HCT116 (cell line): Measurements from ENCODE around the gene MZT2A.

ENCODE experiments used
- CBX3 ChIP-seq: IDR thresholded peaks from 2 replicates; pipeline ENCODE4 v1.6.1; 2012; ENCODE audit warnings: low read depth
- CEBPB ChIP-seq: IDR thresholded peaks from 2 replicates; pipeline ENCODE4 v1.6.1; 2012; ENCODE audit warnings: low read depth
- EZH2 ChIP-seq: fragments of 200-600 bp; sonication (generic); IDR thresholded peaks from 2 replicates; pipeline ENCODE4 v1.6.1; 2017; ENCODE audit warnings: antibody characterized with exemption, mixed run types
- EZH2phosphoT487 ChIP-seq: fragments of 200-600 bp; IDR thresholded peaks from 2 replicates; pipeline ENCODE4 v1.6.1; 2018; ENCODE audit warnings: antibody characterized with exemption, borderline replicate concordance
- JUND ChIP-seq: IDR thresholded peaks from 2 replicates; pipeline ENCODE4 v1.6.1; 2012
- POLR2A ChIP-seq: IDR thresholded peaks from 2 replicates; pipeline ENCODE4 v1.7.0; 2011; ENCODE audit warnings: borderline replicate concordance; ENCODE audit not compliant: insufficient read depth, insufficient read length; ENCODE audit errors: extremely low read depth
- POLR2AphosphoS5 ChIP-seq: IDR thresholded peaks from 2 replicates; pipeline ENCODE4 v1.6.1; 2011; ENCODE audit warnings: mild to moderate bottlenecking, low read depth, low read length, moderate library complexity
- RAD21 ChIP-seq: IDR thresholded peaks from 2 replicates; pipeline ENCODE4 v1.6.1; 2012; ENCODE audit warnings: low read depth, mild to moderate bottlenecking
- SIN3A ChIP-seq: IDR thresholded peaks from 2 replicates; pipeline ENCODE4 v1.6.1; 2012; ENCODE audit warnings: low read depth
- SRF ChIP-seq: IDR thresholded peaks from 2 replicates; pipeline ENCODE4 v1.6.1; 2012; ENCODE audit warnings: low read depth
- YY1 ChIP-seq: IDR thresholded peaks from 2 replicates; pipeline ENCODE4 v1.6.1; 2011; ENCODE audit warnings: low read length, low read depth, moderate library complexity, mild to moderate bottlenecking; ENCODE audit not compliant: insufficient replicate concordance; ENCODE audit errors: extremely low read depth
- TF ChIP-seq, protein P1 (sequence below), 3 experiments: fragments of 200-600 bp in 1 of 3; sonication (generic) in 1 of 3; IDR thresholded peaks in 2 of 3; conservative IDR thresholded peaks in 1 of 3; 2 replicates each; pipeline ENCODE4 v1.5.1; 2012 to 2017; ENCODE audit warnings: low read depth in 2 of 3, low read length in 2 of 3, antibody characterized with exemption in 1 of 3, borderline replicate concordance in 1 of 3, control low read depth in 1 of 3, mild to moderate bottlenecking in 1 of 3, mixed read lengths in 1 of 3, mixed run types in 1 of 3, moderate library complexity in 1 of 3; ENCODE audit not compliant: insufficient read depth in 1 of 3
- TF ChIP-seq, protein P2 (sequence below): IDR thresholded peaks from 2 replicates; pipeline ENCODE4 v1.6.1; 2012

DNA sequence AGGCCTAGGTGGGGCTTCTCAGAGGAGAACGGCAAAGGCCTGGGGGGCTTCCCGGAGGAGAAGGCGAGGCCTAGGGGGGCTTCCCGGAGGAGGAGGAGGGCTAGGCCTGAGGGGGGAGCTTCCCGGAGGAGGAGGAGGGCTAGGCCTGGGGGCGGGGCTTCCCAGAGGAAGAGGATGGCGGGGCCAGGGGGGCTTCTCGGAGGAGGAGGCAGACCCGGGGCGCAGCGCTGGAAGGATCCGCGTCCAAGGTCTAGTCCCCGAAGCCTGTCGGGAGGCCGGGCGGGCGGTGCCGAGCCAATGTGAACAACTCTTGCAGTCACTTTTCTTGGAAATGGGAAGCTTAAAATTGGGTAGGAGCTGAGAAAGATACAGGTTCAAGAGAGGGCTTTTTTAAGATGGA lies 46.3 kb downstream of the MZT2A start:
- TF ChIP-seq JUND (no peak), POLR2A (no peak), RAD21 (no peak), EZH2phosphoT487 (no peak), SIN3A (no peak), CBX3 (no peak), POLR2AphosphoS5 (no peak), CEBPB (no peak), EZH2 (no peak), SRF (no peak), YY1 (no peak)
- TF ChIP-seq, protein P1, sequence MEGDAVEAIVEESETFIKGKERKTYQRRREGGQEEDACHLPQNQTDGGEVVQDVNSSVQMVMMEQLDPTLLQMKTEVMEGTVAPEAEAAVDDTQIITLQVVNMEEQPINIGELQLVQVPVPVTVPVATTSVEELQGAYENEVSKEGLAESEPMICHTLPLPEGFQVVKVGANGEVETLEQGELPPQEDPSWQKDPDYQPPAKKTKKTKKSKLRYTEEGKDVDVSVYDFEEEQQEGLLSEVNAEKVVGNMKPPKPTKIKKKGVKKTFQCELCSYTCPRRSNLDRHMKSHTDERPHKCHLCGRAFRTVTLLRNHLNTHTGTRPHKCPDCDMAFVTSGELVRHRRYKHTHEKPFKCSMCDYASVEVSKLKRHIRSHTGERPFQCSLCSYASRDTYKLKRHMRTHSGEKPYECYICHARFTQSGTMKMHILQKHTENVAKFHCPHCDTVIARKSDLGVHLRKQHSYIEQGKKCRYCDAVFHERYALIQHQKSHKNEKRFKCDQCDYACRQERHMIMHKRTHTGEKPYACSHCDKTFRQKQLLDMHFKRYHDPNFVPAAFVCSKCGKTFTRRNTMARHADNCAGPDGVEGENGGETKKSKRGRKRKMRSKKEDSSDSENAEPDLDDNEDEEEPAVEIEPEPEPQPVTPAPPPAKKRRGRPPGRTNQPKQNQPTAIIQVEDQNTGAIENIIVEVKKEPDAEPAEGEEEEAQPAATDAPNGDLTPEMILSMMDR (IDR thresholded peaks at IDR 0.05 in 2 of 3, conservative IDR thresholded peaks at IDR 0.05 in 1 of 3; ENCODE audit: borderline replicate concordance in 1 of 3, insufficient read depth in 1 of 3, low read depth in 2 of 3, low read length in 2 of 3): no peak
- TF ChIP-seq, protein P2, sequence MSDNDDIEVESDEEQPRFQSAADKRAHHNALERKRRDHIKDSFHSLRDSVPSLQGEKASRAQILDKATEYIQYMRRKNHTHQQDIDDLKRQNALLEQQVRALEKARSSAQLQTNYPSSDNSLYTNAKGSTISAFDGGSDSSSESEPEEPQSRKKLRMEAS: no peak
